ENCODE data around the gene TRIM42.

The TRIM42 gene

DNA sequence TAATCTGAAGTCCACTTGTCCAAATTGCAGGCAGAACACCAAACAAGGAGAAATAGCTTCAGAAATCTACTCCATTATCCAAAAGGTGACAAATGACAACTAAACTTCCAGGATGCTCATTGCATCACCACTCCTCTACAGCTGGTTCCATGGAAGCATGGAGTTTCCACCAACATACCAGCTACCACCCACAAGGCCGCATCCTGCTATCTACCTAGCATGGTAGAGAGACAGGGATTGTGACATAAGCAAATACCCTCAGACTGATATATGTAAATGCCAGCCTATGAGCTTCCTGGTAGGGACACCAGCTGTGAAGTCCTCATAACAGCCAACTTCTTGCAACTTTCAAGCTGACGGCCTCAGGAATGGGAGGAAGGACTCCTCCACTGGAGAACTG, at the start of gene TRIM42:
TSS of gene TRIM42 (plus strand) at position 301 of the 400 bp plus-strand sequence. CDS start 166 bp downstream, outside the sequence.
- no peak for DNase-seq

DNA sequence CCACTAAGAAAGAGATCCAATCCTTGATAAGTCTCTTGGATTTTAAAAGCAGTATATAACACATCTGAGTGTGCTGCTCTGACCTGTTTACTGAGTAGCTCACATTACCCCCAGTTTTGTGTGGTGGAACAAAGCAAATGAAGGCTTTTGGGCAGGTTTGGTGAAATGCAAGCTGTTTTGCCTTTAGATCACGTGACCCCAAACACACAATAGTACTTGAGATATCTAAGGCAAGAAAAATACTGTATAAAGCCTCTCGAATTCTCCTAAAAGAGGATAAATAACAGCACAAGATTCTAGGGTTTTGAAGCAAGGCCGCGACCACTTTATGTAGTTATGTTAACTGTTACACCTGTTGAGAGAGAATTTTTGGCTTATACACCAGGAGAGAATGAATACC, 49.3 kb upstream of the TRIM42 start:
- no peak for DNase-seq

DNA sequence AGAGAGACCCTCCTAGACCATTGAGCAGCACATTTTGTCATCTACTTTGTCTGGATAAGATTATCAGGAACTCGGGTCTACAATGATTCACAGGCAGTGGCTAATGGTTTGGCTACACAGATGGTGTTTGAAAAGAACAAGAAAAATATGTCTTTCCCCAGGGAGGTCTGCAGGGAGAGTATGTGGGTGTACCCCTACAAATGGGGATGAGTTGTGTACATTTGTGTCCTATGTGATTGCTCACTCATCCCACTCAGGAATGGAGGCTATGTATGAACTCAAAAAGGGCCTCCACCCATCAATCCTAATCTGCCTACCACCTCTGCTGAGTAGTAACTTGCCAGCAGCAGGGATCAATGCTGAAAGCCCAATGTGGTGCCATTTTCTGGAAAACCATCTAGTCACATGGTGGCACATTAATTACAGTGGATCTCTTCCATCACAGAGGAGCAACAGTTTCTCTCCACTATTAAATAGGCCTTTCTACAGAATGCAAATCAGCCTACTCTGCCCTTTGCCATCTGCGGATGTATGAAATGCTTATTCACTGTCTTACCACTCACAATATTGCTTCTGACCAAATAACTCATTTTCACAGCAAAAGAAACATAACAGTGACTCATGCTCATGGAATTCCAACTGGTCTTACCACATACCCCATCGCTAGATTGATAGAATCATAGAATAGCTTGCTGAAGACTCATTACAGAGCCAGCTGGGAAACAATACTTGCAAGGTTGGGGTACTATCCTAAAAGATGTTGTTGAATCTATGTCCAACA, 48.3 kb upstream of the TRIM42 start:
- peak; percentile 58 for DNase-seq

DNA sequence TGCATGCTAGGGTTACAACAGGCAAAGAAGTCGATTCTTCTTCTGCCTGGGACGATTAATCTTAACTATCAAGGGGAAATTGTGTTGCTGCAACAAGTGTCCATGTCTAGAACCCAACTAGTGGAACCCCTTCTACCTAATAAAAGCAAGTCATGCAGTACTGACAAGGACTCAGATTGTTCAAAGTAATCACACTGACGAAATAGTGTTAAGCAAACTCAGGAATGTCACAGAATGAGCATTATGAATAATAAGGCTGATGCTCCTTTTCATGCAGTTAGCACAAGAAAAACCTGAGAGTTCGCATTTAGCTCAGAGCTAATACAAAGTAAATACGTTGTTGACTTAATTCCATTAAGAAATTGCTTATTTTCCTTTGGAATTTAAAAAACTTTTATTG, 47.5 kb upstream of the TRIM42 start:
- DNase-seq = no peak

DNA sequence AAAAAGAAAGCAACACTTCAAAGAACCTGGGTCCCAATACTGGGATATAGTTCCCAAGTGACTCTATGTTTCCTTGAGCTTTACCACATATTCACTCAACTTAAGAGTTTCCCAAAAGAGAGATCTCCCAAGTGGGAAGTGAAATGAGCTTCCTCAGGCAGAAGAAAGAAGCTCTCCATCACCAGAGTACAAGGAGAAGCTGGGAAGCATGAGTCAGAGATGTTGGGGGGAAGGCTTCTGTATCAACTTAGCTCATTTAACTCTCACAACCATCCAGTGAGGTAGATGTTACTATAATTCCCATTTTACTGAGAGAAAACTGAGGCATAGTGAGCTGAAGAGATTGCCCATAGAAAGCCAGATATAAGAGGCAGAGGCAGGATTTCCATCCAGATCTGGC, 47.0 kb upstream of the TRIM42 start:
- DNase-seq = no peak

DNA sequence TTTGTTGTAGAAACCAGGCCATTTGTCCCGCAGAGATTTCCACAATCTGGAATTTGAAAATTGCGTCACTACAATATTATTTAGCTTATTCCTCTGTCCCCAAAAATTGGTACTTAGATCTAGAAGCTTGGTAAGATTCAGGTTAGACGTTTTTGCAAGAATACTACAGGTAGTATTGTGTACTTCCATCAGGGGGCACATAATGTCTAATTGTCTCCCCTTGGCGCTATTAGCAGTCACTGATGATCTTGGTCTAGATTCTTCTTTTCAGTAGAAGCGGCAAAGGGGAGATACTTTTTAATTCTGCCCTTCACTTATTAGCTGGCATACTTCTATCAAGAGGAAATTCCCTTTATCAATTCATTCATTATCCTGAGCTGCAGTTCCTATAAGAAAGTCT, 42.6 kb upstream of the TRIM42 start:
- DNase-seq = no peak

DNA sequence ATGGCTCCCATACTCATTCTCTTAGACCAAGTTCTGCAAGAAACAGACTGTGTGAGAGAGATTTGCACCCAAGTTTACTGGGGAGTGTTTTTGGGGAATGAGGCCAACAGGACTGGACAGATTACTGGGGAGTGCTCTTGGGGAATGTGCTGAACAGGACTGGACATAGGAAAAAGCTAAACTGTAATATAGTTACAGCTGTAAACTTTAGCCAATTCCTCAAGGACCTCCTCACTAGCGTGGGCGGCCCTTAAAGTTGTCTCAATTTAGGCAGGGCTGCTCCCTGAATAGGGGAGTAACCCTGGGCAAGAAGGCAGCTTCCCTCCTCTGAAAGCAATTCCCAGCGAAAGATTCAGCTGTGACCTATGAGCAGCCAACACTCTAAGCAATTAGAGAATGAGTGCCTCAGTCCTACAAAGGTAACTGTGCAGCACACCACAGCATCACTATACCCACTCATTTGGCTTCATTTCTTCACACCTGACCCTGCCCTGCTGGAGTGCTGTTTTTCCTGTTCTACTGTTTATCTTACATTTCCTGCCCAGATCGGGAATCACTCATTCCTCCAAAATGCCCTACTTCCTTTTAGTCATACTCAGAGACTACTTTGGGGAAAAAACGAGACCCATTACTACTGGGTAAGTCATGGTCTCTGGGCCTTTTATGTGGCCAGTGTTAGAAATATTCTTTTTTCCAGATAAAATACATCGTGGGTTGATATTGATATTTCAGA, 41.3 kb upstream of the TRIM42 start:
- peak; percentile 3 for DNase-seq

DNA sequence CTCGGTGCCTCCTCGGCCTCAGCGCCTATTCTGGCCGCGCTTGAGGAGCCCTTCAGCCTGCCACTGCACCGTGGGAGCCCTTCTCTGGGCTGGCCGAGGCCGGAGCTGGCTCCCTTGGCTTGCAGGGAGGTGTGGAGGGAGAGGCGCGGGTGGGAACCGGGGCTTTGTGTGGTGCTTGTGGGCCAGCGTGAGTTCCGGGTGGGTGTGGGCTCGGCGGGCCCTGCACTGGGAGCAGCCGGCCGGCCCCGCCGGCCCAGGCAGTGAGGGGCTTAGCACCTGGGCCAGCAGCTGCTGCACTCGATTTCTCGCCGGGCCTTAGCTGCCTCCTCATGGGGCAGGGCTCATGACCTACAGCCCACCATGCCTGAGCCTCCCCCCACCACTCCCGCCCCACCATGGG, 26.6 kb upstream of the TRIM42 start:
- no peak for DNase-seq

DNA sequence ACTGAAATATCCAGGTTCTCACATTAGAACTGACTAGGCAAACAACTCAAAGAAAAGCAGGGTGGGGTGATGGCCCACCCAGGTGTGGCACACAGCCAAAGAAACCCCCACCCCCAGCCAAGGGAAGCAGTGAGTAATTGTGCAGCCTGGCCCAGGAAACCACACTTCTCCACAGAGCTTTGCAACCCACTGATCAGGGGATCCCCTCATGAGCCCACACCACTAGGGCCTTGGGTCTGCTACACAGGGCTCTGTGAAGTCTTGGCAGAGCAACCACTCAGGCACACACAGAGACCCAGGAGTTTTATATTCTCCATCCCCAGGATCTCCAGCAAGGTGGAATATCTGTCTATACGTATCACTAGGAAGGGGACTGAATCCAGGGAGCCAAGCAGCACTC, 22.2 kb upstream of the TRIM42 start:
- no peak for DNase-seq

DNA sequence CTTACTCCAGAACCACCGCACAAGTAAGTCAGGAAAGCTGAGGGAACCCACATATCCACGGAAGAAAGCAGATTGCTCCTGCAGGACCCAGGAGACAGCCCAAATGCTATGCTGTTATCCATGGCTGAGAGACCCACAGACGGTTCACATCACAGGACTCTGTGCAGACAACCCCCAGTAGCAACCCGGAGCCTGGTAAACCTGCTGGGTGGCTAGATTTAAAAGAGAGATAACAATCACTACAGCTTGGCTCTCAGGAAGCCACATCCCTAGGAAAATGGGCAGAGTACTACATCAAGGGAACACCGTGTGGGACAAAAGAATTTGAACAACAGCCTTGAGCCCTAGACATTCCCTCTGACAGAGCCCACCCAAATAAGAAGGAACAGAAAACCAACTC, 13.8 kb upstream of the TRIM42 start:
- DNase-seq = no peak

DNA sequence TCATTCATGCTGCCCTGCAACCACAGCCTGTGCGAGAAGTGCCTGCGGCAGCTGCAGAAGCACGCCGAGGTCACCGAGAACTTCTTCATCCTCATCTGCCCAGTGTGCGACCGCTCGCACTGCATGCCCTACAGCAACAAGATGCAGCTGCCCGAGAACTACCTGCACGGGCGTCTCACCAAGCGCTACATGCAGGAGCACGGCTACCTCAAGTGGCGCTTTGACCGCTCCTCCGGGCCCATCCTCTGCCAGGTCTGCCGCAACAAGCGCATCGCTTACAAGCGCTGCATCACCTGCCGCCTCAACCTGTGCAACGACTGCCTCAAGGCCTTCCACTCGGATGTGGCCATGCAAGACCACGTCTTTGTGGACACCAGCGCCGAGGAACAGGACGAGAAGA, 4.7 kb downstream of the TRIM42 start:
- no peak for DNase-seq

DNA sequence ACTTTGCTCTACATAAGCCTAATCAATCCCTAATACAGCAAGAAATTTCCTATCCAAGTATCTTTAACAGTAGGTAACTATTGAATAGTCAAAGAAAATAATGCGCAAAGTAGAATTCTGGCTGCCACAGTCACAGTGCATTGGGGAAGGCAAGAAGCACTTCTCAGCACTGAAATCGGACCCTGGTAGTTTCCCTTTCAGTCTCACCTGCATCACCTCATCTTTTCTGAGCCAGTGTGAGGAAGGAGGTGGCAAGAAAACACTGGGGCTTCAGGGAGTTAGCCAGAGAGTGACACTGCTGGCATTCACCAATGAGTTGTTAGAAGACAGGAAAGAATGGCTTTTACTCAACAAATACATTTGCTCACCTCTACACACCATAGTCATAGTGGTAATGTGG, 8.3 kb downstream of the TRIM42 start:
- no peak for DNase-seq

DNA sequence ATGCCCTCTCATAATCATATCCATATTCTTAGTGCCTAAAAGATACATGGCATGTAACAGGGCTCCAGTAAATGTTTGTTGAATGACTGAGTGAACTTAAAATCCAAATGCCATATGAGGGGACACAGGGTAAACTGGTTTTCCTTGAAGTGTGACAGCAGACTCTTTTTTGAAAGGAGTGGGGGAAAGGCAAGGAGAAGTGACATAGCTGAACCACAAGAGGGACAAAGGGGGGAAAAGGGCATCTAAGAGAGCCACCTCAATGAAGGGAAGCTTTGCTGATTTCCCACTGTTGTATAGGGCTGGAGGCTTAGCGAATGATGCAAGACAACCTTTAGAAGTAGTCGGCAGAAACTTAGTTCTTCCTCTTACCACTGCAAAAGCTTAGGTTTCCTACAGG, 9.1 kb downstream of the TRIM42 start:
- DNase-seq = no peak

DNA sequence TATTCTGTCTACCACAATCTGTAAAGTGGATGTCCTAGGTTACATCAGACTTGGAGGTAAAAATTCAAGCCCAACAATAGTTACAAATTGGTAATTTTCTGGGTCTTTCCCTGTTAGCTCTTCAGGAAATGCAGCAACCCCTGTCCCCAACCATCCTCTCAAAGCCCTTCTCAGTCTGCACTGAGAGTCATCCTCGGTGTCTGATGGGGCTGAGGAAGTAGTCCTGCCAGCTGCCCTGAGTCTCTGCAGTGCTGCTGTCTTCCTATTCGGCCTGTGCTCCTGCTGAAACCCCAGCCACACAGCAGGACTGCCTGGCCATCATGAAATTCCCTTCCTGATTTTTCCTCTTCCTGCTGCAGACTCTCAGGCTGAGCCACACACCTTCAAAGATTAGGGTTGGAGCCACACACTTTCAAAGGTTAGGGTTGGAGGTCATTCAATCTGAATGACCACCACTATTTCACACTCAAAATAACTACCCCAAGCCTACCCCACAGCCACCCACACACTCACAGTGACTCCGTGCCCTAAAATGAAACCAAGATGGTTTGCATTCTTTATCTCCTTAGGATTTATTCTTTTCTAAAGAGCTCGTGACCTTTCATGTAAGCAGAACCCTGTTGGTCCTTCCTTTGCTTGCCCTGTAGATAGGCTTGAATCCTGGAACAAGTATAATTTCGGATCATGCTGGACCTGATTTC, 17.6 kb downstream of the TRIM42 start:
- DNase-seq = no peak

DNA sequence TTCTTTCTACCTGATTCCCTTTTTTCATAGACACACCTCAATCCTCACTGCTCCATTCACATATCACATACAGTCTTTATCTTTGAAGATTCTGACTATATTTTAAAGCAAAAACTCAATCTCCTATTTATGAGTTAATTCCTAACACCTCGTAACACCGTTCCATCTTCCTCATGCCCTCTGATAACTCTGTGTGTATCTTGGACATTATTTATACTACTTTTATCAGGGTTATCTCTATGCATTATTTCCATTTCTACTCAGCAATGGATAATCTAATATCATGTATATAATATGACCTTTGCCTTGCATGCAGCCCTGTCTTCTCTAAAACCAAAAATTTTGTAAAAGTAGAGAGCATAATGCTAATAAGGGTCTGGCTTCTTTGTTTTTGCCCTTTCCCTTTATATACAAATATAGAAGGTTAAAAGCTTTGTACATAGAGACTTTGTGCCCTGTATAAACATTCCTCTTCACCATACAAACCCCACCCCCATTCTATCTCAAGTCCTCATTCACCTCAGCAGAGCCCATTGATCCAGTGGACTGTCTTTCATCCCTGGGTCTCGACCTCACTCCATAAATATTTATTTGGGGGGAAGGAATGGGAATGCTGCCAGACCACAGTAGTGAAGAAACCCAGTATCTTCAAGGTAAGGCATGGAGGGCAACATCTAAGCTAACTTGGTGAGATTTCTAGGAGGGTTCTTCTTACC, 21.8 kb downstream of the TRIM42 start:
- no peak for DNase-seq

DNA sequence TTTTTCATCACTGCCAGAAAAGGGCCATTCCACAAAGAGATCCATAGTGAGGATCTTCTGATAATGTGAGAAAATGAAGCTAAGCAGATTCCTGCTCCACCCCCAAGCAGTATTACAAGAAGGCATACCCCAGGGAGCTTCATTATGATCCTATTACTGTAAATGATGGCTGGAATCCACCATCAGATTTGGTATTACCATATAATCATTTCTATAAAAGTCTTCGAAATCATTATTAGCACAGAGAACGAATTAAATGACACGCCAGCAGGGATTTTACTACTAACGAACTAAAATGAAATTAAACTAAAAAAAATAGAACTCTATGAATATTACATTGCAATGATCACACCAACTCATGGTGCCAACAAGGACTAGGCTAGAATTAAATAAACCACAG, 24.4 kb downstream of the TRIM42 start:
- DNase-seq = no peak

DNA sequence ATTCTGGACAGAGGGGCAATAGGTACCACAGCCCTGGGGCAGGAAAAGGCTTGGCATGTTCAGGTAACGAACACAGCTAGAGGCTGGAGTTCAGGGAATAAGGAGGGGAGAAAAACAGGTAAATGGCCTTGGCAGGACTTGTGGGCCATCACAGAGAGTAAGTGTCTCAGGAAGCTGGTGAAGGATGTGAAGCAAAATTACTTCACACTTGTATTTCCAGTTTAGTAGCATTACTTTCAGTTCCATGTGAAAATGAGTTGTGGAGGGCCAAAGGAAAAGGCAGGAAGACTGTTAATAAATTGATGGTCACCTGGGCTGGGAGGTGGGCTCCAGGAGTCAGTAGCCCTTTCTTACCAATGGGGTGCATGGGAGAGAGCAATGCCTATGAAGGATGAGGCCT, 25.6 kb downstream of the TRIM42 start:
- no peak for DNase-seq

DNA sequence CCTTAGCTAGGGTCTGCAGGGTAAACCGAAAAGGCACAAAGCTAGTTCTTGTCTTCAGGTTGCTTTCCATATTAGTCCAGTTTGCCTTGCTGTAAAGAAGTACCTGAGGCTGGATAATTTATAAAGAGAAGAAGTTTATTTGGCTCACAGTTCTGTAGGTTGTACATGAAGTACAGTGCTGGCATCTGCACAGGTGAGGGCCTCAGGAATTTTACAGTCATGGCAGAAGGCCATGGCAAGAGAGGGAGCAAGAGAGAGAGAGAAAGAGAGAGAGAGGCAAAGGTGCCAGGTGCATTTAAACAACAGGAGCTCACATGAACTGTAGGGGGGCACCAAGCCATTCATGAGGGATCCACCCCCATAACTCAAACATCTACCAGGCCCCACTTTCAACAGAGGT, 26.9 kb downstream of the TRIM42 start:
- no peak for DNase-seq

DNA sequence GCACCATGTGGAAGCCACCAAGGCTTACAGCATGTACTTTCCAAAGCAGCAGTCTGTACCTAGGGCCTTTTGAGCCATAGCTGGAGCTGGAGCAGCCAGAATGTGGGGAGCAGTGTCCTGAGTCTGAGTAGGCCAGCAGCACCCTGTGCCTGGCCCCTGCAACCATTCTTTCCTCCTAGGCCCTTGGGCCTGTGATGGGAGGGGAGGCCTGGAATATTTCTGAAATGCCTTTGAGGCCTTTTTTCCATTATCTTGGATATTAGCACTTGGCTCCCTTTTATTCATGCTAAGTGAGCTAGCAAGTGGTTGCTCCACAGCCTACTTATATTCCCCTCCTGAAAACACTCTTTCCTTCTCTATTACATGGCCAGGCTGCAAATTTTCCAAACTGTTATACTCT, 28.1 kb downstream of the TRIM42 start:
- no peak for DNase-seq

DNA sequence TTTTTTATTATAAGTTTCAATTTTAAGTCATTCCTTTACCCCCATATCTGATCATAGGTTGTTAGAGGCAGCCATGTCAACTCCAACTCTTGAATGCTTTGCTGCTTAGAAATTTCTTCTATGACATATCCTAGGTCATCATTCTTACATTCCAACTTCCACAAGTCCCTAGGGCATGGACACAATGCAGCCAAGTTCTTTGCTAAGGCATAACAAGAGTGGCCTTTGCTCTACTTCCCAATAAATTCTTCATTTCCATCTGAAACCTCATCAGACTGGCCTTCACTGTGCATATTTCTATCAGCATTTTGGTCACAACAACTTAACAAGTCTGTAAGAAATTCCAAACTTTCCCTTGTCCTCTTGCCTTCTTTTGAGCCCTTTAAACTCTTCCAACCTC, 28.5 kb downstream of the TRIM42 start:
- no peak for DNase-seq

DNA sequence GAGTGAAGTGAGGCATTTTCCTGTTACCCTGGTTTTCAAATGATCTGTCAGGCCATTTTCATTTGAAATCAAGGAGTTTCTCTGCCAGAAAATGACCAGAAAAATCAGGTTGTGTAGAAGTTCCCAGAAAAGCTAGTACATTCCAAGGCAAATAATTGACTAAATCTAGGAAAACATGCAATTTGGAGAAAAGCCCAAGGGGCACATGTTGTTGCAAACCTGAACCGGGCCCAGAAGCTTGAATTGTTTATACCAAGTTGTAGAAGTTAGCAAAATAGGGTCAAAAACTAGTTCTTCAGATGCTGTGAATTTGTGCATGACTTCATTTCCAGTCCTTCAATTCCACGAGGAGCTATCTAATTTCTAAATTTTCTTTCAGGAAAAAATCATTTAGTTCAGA, 31.0 kb downstream of the TRIM42 start:
- DNase-seq = no peak

DNA sequence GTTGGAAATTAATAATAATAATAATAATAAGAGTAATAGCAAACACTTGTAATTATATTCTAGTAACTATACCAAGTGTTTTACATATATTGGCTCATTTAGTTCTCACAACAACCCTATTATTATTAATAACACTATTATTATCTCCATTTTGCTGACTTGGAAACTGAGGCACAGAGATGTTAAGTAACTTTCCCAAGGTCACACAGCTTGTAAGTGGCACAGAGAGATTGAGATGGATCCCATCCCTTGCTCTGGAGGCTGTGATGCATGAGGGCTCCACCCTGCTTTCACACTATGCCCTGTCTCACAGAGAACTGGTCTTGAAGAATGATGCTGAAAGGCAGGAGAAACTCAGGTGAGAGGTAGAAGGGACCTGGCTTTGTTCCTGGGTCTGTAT, 31.9 kb downstream of the TRIM42 start:
- DNase-seq = no peak

DNA sequence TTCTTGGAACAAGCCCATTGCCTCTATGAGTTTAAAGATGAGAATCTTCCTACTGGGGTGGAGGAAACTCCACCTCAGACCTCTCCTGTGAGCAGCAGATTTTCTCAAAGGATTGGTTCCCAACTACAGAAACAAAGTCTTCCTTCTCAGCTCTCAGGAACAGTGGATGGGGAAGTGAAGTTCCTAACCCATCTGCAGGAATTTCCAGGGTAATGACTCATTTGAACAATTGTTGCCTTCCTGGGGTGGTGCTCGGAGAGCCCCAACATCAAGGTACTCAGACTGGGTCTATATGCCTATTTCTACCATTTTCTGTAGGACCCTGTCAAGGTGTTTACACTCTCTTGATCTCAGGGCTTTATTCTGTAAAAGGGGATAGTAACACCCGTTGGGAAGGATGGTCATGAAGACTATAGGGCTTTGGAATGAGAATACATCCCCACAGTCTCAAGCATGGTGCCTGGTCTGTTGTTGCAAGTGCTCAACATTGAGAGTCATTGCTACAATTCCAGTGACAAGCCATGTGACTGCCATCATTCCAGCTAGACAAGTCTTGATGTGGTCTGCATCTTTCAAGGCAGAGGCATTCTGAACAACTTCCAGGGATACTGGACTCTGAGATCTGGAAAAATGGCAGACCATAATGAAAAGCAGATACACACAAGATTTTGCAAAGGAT, 33.0 kb downstream of the TRIM42 start:
- no peak for DNase-seq
